GM19240 (cell line): ENCODE results near the gene ARID3C.

Source experiments
- DNase-seq: peaks from one replicate; pipeline ENCODE4 v3.0.0; 2011; ENCODE audit warnings: low spot score; ENCODE audit not compliant: insufficient read length

The ARID3C gene

DNA sequence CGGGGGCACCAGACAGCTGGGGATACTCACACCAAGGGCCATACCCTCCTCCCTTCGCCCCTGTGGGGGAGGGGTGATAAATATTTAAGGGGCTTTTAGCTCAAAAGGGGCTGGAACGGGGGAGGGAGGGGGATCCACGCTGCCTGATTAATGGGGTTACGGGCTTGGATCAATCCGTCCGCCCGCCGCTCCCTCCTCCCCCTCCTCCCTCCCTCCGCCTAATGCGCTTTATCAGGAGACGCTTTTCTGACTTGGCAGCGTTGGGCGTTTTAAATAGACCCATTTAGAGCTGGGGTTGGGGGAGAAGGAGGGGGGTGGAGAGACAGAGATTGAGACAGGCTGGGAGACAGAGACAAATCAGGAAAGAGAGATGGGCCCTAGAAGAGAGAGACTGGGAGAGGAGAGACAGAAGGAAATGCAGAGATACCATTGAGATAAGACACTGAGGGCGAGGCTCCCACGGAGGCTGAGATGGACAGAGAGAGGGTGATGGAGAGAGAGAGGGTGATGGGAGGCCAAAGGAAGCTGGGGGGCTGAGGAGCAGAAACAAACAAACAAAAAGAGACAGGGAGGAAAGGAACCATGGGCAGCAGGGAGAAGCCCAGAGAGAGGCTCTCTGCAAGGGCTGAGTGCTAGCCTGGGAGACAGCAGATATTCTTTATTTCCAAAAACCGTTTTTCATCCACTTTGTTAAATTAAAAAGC lies 49.6 kb downstream of the ARID3C start:
- no peak for DNase-seq

DNA sequence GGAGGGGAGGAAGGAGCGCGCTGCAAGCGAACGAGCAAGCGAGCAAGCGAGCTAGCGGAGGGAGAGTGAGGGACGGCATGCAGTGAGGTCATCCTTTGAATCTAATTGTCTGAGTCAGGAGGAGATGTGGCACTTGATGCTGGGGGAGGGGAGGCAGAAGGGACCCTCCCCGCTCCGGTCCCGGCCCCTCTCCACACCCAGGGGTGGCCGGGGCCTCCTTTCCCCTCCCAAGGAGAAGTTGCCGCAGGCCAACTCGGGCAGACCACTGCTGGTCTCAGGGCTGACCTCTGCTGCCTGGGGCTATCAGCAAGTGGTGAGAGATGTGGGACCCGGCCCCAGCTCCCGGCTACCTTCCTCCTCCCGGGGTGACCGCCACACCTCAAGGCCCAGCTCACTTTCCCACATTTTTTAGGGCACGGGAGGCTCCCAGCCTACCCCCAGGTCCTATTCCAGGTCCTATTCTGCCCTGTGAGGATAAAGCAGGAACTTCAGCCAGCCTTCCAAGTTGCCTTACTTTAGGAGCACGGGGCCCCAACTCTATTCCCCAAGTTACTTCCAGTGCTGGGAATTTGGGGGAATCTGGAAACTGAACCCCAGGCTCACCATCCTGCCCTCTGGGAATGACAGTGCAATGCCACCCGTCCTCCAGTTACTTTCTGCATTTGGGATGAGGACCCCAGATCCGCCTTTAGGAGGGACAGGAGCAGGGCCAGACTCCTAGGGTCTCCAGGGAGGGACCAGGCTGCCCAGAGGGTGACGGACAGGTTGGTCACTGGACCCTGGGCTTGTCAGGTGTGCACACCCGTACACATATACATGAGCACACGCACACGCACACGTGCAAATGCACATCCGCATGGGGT lies 50.4 kb downstream of the ARID3C start:
- DNase-seq: no peak

DNA sequence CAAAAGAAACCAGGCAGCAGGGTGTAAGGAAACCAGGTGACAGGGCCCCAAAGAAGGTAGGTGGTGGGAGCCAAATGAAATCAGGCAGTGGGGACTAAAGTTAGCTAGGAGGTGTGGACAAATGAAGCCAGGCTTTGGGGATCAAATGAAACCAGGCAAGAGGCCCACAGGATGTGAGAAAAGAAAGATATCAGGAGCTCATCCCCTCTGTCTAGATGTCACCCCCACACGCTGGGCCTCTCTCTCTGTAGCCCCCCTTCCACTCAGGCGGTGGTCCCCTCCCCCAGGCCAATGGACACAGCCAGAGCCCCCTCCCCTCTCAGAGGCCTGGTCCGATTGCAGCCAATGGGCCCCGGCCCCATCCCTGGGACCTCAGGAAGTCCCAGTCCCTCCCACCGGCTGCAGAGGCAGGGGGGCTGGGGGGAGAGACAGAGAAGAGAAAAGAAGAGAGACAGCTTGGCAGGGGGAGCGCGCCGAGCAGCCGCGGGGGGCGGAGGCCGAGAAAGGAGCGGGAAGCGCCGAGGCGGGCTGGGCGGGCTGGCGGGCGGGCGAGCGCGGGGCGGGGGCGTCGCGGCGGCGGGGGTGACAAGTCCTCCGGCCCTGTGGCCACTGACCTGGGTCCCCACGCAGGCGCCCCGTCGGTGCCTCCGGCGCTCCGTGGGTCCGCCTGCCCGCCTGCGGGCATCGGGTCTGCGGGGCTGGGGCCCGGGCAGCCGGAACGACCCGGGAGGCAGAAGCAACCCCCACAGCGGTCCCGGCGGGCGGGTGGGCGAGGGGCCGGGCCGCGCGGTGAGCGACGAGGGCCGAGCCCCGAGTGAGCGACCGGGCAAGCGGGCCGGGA lies 51.2 kb downstream of the ARID3C start:
- no peak for DNase-seq

DNA sequence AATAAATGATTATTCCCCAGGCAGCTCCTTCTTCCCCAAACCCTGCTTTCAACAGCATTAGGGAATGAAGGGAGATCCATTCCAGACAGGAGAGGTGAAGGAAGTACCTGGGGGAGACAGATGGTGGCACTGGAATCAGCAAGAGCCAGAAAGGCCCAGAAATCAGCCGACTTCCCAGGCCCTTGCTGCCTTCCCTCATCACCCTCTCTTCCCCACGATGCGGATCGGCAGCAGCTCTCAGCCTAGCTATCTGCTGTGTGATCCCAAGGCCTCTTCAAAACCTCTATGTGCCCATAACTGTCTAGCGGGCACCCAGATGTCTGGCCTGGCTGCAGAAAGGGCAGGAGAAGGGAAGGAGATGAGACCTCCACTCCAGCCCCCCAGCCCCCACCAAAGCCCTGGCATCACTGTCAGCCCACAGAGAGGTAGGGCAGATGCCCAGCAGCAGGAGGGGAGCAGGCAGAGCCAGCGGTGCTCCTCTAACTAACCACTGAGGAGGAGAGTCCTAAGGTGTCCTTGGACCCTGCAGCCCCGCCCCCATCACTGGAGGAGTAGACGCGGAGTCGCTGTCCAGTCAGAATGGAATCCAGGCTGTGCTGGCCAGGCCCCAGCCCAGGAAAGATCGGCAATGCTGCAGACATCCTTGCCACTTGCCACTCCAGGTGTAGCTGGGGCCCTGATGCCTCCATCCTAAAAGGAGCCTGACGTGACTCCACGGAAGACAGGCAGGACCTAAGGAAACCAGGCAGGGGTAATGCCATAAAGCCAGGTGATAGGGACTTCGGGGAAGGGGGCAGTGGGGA lies 52.1 kb downstream of the ARID3C start:
- DNase-seq: no peak

DNA sequence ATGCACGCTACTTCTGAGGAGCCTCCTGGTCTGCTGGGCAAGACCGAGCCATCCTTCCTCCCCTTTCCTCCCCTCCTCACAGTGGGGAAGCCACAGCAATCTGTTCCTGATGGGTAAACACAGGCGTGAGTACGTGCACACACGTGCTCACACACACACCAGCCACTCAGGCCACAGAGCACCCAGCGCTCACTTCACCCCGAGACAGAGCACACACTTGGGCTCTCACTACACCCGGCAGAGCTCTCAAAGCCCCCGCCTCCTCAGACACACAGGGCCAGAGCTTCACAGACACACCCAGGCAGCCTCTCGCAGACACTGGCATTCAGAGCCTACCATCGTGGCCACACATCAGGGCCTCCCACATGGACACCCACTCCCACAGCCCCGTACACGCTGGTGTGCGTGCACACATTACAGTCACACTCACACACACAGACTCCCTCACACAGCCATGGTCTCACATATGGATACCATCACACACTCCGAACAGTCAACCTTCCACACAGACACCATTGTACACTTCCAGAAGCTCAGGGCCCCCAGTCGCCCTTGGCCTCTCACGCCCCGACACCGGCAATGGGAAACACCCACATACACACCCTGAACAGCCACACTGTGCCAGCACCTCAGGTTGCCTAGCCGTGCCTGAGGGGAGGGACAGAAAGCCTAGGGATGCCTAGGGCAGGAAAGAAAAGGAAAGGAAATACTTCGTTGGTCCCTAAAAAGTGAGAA lies 52.8 kb downstream of the ARID3C start:
- no peak for DNase-seq

DNA sequence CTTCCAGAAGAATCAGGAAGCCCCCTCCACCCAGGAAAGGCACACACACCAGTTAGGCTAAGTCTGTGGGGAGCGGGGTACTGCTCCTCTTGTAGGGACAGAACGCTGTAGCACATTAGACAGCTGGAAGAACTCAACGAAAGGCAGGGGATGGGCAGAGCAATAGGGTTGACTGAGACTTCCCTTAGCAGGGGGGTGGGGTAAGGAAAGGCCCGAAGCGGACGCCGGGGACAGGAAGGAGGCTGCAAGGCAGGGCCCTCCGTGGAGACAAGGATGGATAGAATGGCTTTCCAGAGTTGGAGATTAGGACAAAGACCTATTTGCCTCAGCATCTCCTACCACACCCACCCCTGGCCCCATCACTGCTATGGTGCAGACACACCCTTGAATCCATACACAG lies 53.6 kb downstream of the ARID3C start:
- DNase-seq: no peak

DNA sequence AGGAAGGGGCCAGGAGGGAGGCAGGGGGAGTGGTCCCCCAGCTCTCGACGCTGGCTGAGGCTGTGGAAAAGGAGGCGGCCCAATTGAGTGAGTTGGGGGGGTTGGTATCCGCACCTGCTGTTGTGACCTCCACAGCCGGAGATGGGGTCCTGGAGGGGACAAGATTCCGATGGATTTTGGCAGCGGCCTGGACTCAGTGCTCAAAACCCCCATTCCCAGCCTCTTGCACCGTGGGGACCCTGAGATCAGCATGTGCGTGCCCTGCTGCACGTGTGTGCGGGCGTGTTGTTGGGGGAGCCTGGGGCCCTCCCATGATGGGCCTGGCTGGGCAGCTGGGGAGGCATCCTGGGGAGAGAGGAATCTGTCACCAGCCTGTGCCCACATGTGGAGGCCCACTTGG lies 54.3 kb downstream of the ARID3C start:
- DNase-seq: no peak

DNA sequence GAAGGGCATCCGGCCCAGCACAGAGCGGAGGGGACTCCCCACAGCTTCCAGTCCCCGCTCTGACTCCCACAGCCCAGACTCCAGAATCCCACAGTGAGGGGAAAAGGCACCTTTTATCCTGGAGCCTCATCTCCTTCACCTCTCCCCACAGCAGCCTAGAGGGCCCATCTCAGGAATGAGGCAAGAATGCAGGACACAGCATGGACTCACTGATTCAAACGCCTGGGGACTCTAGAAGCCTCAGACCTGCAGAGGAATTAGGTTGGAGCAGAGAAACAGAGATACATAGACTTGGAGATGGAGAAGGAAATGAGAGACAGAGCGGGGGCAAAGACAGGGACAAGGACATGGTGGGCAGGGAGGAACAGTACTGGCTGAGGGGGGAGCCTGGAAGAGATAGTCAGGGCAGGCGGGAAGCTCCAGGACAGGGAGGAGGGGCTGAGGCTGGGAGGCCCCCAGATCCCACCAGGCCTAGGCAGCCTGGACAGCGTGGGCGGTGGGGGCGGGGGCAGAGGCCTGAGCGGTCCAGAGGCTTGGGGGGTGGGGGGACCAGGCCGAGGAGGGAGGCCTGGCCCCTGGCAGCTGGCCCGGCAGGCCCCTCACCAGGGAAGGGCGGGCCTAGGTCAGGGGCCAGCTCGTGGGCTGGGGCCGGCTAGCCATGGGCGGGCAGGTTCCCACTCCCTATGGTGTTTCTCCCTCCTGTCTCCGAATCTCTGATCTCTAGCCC lies 55.1 kb downstream of the ARID3C start:
- DNase-seq: no peak

DNA sequence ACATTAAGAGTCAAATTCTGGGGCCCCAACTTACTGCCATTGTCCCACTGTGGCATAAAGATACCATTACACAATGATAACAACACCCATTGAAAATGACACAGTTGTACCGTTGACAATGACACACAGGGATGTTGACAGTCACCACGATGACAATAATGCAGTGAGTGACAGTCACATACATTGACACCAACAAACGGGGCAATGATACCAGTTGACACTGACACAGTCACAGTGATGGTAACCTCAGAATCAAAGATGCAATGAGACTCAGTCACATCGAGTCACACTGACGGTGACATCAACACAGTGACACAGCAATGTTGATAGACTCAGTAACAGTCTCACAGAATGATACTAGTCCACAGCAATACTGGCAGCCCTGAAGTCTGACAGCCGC lies 56.2 kb downstream of the ARID3C start:
- DNase-seq: no peak

DNA sequence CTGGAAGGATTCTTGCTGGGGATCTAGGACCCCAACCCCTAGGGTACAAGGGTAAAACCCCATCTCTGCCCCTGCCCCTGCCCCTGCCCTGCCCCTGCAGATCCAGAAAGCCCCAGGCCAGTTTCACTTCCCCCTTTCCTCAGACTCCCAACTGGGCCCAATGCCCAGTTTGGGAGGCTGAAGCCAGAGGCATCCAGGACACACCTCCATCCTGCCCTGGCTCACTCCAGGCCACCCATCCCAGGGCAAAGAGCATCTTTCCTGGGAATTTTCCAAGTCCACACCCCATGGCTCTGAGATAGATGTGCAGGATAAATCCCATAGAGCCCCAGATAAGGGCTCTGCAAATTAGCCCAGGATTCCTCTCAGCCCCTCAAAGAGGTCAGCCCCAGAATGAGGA lies 56.8 kb downstream of the ARID3C start:
- DNase-seq: no peak

DNA sequence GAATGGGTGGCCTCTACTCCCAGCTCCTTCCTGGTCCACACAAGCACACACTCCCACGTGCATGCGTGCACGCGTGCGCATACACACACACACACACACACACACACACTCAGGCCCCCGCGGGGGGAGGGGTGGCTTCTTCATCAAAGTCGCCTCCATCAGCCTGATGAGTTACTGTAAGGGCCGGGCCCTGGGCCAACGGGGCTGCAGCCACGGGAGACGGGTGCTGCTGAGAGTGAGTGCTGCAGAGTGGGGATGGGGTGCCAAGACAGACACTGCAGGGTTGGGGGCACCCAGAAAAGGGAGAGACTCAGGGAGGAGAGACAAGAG lies 57.4 kb downstream of the ARID3C start:
- no peak for DNase-seq
